Neuronal stem cell (in vitro differentiated cells): ENCODE results near the gene RNF166.

ENCODE experiments used
- DNase-seq: peaks from one replicate; pipeline ENCODE4 v3.0.0-alpha.2; 2013; ENCODE audit warnings: low spot score
- H2AFZ ChIP-seq: one replicate; pipeline ENCODE4 v1.6.1; 2013; ENCODE audit warnings: mild to moderate bottlenecking, low read length, inconsistent platforms
- H2AK5ac ChIP-seq: 2 replicates; pipeline ENCODE4 v1.6.1; 2013; ENCODE audit warnings: low read depth, mild to moderate bottlenecking, inconsistent platforms, low read length, moderate library complexity, mixed read lengths
- H2BK120ac ChIP-seq: 2 replicates; pipeline ENCODE4 v1.6.1; 2013; ENCODE audit warnings: low read depth, mild to moderate bottlenecking, inconsistent platforms, low read length, moderate library complexity, mixed read lengths
- H2BK12ac ChIP-seq: one replicate; pipeline ENCODE4 v1.6.1; 2013; ENCODE audit warnings: low read length, inconsistent platforms
- H2BK15ac ChIP-seq: 2 replicates; pipeline ENCODE4 v1.6.1; 2013; ENCODE audit warnings: mild to moderate bottlenecking, low read length, inconsistent platforms, mixed read lengths
- H2BK5ac ChIP-seq: one replicate; pipeline ENCODE4 v1.6.1; 2013; ENCODE audit warnings: inconsistent platforms, mild to moderate bottlenecking, low read length, moderate library complexity
- H3K14ac ChIP-seq: one replicate; pipeline ENCODE4 v1.6.1; 2013; ENCODE audit warnings: low read length, inconsistent platforms
- H3K18ac ChIP-seq: 2 replicates; pipeline ENCODE4 v1.6.1; 2013; ENCODE audit warnings: low read length, inconsistent platforms
- H3K23ac ChIP-seq: 2 replicates; pipeline ENCODE4 v1.6.1; 2013; ENCODE audit warnings: low read depth, mild to moderate bottlenecking, mixed read lengths, low read length, inconsistent platforms; ENCODE audit not compliant: poor library complexity
- H3K27ac ChIP-seq: replicated peaks from 3 replicates; pipeline ENCODE4 v1.5.1; 2013; ENCODE audit warnings: low read length, inconsistent platforms
- H3K27me3 ChIP-seq, 3 experiments: 2 replicates each; pipeline ENCODE4 v1.6.1; 2013; ENCODE audit warnings: low read length in 3 of 3, mild to moderate bottlenecking in 2 of 3, inconsistent platforms in 1 of 3, low read depth in 1 of 3, mixed read lengths in 1 of 3, moderate library complexity in 1 of 3; ENCODE audit not compliant: control insufficient read depth in 3 of 3, insufficient read depth in 3 of 3
- H3K36me3 ChIP-seq, 2 donors: replicated peaks in 1 of 2; 2 replicates each; pipeline ENCODE4 v1.6.1; 2013; ENCODE audit warnings: low read length in 2 of 2; ENCODE audit not compliant: control insufficient read depth in 2 of 2, insufficient read depth in 2 of 2
- H3K4ac ChIP-seq: 2 replicates; pipeline ENCODE4 v1.6.1; 2013; ENCODE audit warnings: inconsistent platforms, mild to moderate bottlenecking, low read length, moderate library complexity
- H3K4me1 ChIP-seq, 2 donors: 1 replicate in 1 of 2; 2 replicates in 1 of 2; pipeline ENCODE4 v1.6.1; 2013; ENCODE audit warnings: low read length in 2 of 2, low read depth in 1 of 2; ENCODE audit not compliant: control insufficient read depth in 2 of 2, insufficient read depth in 1 of 2
- H3K4me2 ChIP-seq: one replicate; pipeline ENCODE4 v1.6.1; 2013; ENCODE audit warnings: mild to moderate bottlenecking, low read length, inconsistent platforms; ENCODE audit not compliant: insufficient read depth, poor library complexity, severe bottlenecking
- H3K4me3 ChIP-seq, 2 donors: 2 replicates each; pipeline ENCODE4 v1.5.1; 2013; ENCODE audit warnings: low read length in 2 of 2, mild to moderate bottlenecking in 2 of 2, inconsistent platforms in 1 of 2, moderate library complexity in 1 of 2
- H3K79me1 ChIP-seq: one replicate; pipeline ENCODE4 v1.6.1; 2013; ENCODE audit warnings: low read depth, mild to moderate bottlenecking, inconsistent platforms, low read length, moderate library complexity
- H3K9ac ChIP-seq: one replicate; pipeline ENCODE4 v1.6.1; 2013; ENCODE audit warnings: mild to moderate bottlenecking, low read depth, low read length, inconsistent platforms; ENCODE audit not compliant: poor library complexity
- H3K9me3 ChIP-seq, 2 donors: replicated peaks in 1 of 2; 2 replicates each; pipeline versions ENCODE3 to v1.6.1; 2013; ENCODE audit warnings: low read length in 2 of 2, mild to moderate bottlenecking in 2 of 2, inconsistent platforms in 1 of 2, low read depth in 1 of 2, mixed read lengths in 1 of 2, moderate library complexity in 1 of 2; ENCODE audit not compliant: control insufficient read depth in 2 of 2, insufficient read depth in 1 of 2
- H4K8ac ChIP-seq: one replicate; pipeline ENCODE4 v1.6.1; 2013; ENCODE audit warnings: low read depth, mild to moderate bottlenecking, inconsistent platforms, low read length, moderate library complexity
- H4K91ac ChIP-seq: one replicate; pipeline ENCODE4 v1.6.1; 2013; ENCODE audit warnings: low read length, low read depth, mild to moderate bottlenecking, inconsistent platforms; ENCODE audit not compliant: poor library complexity
- WGBS, 2 donors: extraction: QIAGEN DNeasy Blood & Tissue Kit; methylation state at CpG; one replicate each; pipeline ENCODE4 v1.1.7; 2013; ENCODE audit warnings: missing lambda C conversion rate in 2 of 2, mixed read lengths in 1 of 2; ENCODE audit not compliant: insufficient read length in 2 of 2, insufficient replicate concordance in 1 of 2; ENCODE audit errors: extremely low coverage in 2 of 2; 5-methylcytosine and 5-hydroxymethylcytosine counted together

The RNF166 gene

DNA sequence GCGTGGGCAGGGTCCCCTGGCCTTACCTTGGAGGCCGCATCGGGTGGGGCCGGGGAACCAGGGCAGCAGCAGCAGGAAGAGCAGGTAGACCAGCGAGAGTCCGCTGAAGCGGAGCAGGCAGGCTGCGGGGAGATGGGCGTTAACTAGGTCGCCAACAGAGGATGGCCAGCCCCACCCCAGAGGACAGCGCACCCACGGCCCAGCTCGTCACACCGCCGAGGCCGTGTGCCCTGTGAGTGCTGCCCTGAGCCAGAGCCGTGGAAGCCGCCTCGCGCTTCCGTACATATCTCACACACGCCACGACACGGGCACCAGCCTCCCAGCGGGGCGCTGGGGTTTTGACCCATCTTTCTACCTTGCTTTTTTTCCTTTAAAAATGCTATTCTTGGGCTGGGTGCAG, 43.1 kb upstream of the RNF166 start:
- H3K4ac ChIP-seq: no peak overlapping the region
- H3K4me2 ChIP-seq: no peak overlapping the region
- H2AFZ ChIP-seq: no peak overlapping the region
- H3K79me1 ChIP-seq: peaks cover 3% of the 10 kb centered on the region
- H3K9ac ChIP-seq: no peak overlapping the region
- no peak overlapping the region for H3K4me3 ChIP-seq
- no peaks in the 10 kb centered on the region for H3K9me3 ChIP-seq
- peak overlapping the region; percentile 93 for H3K23ac ChIP-seq
- peak overlapping the region; percentile 96 for H2AK5ac ChIP-seq
- H2BK12ac ChIP-seq: no peak overlapping the region
- H3K36me3 ChIP-seq: no peaks in the 10 kb centered on the region
- no peak overlapping the region for H2BK120ac ChIP-seq
- peak overlapping the region; percentile 75 for H2BK15ac ChIP-seq
- H3K18ac ChIP-seq: peak overlapping the region; percentile 64
- DNase-seq: no peak
- H3K27ac ChIP-seq: no peak overlapping the region
- peaks cover 4 to 11% of the 10 kb centered on the region in 2 donors for H3K4me1 ChIP-seq
- H3K27me3 ChIP-seq: no peaks in the 10 kb centered on the region
- peak overlapping the region; percentile 98 for H3K14ac ChIP-seq
- H4K8ac ChIP-seq: no peak overlapping the region
- no CpG with 5 or more reads among the region's 26 CpGs for WGBS, 2 donors
- no peak overlapping the region for H4K91ac ChIP-seq
- no peak overlapping the region for H2BK5ac ChIP-seq

DNA sequence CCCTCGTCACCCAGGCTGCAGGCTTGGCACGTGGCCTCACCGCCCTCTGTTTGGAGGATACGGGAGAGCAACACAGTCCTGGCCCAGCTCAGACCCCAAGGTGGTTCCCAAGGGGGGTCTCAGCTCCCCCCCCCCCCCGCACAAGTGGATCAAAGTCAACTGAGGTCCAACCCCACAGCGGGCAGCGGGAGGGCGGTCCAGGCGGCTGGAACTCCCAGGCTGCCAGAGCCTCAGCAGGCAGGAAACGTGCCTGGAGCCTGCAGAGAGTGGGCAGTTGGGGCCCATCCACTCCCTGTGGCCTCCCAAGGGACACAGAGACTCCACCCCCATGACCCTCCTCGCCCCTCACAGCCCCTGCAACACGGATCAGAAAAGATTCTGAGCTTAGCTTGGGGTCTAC, 42.2 kb upstream of the RNF166 start:
- no peaks in the 10 kb centered on the region for H3K9me3 ChIP-seq
- no peak overlapping the region for H2AK5ac ChIP-seq
- peak overlapping the region; percentile 16 for H2BK15ac ChIP-seq
- H3K14ac ChIP-seq: no peak overlapping the region
- H4K91ac ChIP-seq: peak overlapping the region; percentile 40
- WGBS, 2 donors: no CpG with 5 or more reads among the region's 12 CpGs
- no peaks in the 10 kb centered on the region for H3K27me3 ChIP-seq
- H2BK120ac ChIP-seq: no peak overlapping the region
- H3K79me1 ChIP-seq: peaks cover 3% of the 10 kb centered on the region
- H3K18ac ChIP-seq: peak overlapping the region; percentile 11
- H3K9ac ChIP-seq: no peak overlapping the region
- no peak overlapping the region for H3K4me2 ChIP-seq
- no peak overlapping the region for H3K27ac ChIP-seq
- DNase-seq: no peak
- H3K36me3 ChIP-seq: no peaks in the 10 kb centered on the region
- H2AFZ ChIP-seq: no peak overlapping the region
- no peak overlapping the region for H3K4ac ChIP-seq
- no peak overlapping the region for H3K23ac ChIP-seq
- H3K4me1 ChIP-seq: peaks cover 1 to 15% of the 10 kb centered on the region in 2 donors
- no peak overlapping the region for H4K8ac ChIP-seq
- H2BK5ac ChIP-seq: no peak overlapping the region
- H3K4me3 ChIP-seq: no peak overlapping the region
- no peak overlapping the region for H2BK12ac ChIP-seq

DNA sequence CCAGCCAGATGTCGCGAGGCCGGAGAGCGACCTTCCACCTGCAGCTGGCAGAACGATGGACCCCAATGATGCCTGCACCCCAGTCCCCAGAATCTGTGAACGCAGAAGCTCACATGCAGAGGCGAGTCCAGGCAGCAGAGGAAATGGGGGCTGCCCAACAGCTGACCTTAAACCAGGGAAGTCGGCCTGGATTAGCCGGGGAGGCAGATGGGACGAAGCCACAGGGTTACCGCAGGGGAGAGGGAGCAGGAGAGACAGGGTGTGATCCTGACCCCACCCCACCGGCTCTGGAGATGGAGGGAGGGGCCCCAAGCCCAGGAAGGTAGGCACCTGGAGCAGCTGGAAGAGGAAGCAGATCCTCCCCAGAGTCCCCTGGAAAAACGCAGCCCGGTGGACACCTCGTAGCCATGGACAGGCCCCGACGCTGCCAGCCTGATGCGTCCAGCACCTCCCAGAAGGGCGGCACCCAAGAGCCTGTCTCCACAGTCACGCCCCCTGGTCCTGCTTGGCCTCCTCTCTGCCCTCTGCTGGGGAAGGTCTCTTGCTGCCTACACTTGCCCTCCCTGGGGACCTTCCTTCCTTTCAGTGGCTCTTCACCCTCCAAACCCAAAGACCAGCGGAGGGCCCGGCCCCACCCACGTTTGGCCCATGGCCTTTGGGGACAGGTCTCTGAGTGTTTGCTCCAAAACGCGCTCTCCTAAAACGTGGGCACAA, 41.5 kb upstream of the RNF166 start:
- no peaks in the 10 kb centered on the region for H3K36me3 ChIP-seq
- H3K4ac ChIP-seq: peak overlapping the region; percentile 81
- H3K4me3 ChIP-seq: no peak overlapping the region
- no peak overlapping the region for H4K91ac ChIP-seq
- H3K9ac ChIP-seq: no peak overlapping the region
- H3K4me2 ChIP-seq: no peak overlapping the region
- peak overlapping the region; percentile 78 for H2BK12ac ChIP-seq
- H2BK5ac ChIP-seq: no peak overlapping the region
- DNase-seq: no peak
- H2BK120ac ChIP-seq: no peak overlapping the region
- no peak overlapping the region for H3K27ac ChIP-seq
- H4K8ac ChIP-seq: no peak overlapping the region
- H3K23ac ChIP-seq: peak overlapping the region; percentile 90
- peak overlapping the region; percentile 16 for H2BK15ac ChIP-seq
- H3K18ac ChIP-seq: peak overlapping the region; percentile 17
- H3K4me1 ChIP-seq: peaks cover 1 to 15% of the 10 kb centered on the region in 2 donors
- H2AFZ ChIP-seq: no peak overlapping the region
- no peaks in the 10 kb centered on the region for H3K9me3 ChIP-seq
- no peaks in the 10 kb centered on the region for H3K27me3 ChIP-seq
- peak overlapping the region; percentile 91 for H2AK5ac ChIP-seq
- peaks cover 3% of the 10 kb centered on the region for H3K79me1 ChIP-seq
- H3K14ac ChIP-seq: no peak overlapping the region
- no CpG with 5 or more reads among the region's 26 CpGs for WGBS, 2 donors

DNA sequence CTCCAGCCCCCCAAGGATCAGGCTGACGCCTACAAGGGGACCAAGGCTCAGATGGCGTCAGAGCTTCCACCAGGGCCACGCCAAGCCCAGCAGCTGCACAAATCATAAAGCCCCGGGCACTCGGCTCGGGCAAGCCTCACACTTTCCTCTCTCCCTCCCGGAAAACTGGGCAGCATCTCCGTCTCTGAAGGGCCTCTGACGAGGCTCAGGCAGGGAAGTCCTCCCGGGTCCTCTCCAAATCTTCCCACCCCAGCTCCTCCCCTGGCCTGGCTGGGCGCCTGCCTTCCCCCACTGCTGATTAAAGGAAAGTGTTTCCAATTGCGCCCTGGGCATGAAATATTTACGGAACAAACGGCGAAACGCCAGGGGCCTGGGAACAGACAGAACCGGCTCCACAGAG, 40.3 kb upstream of the RNF166 start:
- no peaks in the 10 kb centered on the region for H3K9me3 ChIP-seq
- H2BK15ac ChIP-seq: peak overlapping the region; percentile 49
- H3K27ac ChIP-seq: no peak overlapping the region
- H3K4ac ChIP-seq: no peak overlapping the region
- H3K18ac ChIP-seq: peak overlapping the region; percentile 64
- no peaks in the 10 kb centered on the region for H3K36me3 ChIP-seq
- no peak overlapping the region for H2AFZ ChIP-seq
- no peak overlapping the region for H3K4me2 ChIP-seq
- no peak for DNase-seq
- H3K9ac ChIP-seq: no peak overlapping the region
- no peak overlapping the region for H4K8ac ChIP-seq
- peak overlapping the region; percentile 41 for H2BK12ac ChIP-seq
- H3K27me3 ChIP-seq: no peaks in the 10 kb centered on the region
- no peak overlapping the region for H4K91ac ChIP-seq
- H3K23ac ChIP-seq: no peak overlapping the region
- no CpG with 5 or more reads among the region's 17 CpGs for WGBS, 2 donors
- no peak overlapping the region for H3K4me3 ChIP-seq
- peak overlapping the region; percentile 71 for H2AK5ac ChIP-seq
- H2BK120ac ChIP-seq: no peak overlapping the region
- H3K4me1 ChIP-seq: peaks cover 1 to 15% of the 10 kb centered on the region in 2 donors
- H3K79me1 ChIP-seq: peaks cover 3% of the 10 kb centered on the region
- H3K14ac ChIP-seq: no peak overlapping the region
- H2BK5ac ChIP-seq: no peak overlapping the region
